HCT116 (cell line): ENCODE data around the gene SMARCA4. TPM values are rescaled to one million over a fixed set of nuclear protein-coding genes. Genes with fewer than 3 reads are reported as not detected.

Experiments used
- ATAC-seq: fragments of 200-7000 bp; cut with Tn5 transposase; 2 replicates; pipeline ENCODE4 v1.9.1; 2020; ENCODE audit warnings: mild to moderate bottlenecking, moderate library complexity
- BruUV-seq: library from RNA; stranded (reverse); fragments of 400-500 nt; replicated peaks from 2 replicates; lab custom pipeline; 2021; lab: Mats Ljungman, UMichigan
- CTCF ChIA-PET: fragments of 300-600 bp; sonication (Branson Sonifier 250); formaldehyde crosslinking; loops from one replicate; lab custom pipeline; 2021; ENCODE audit warnings: antibody characterized with exemption; lab: Charles Lee
- POLR2A ChIA-PET: fragments of 300-600, 350-600 bp; sonication (Branson Sonifier 250); formaldehyde crosslinking; loops from one replicate; lab custom pipeline; 2021; ENCODE audit warnings: antibody characterized with exemption; lab: Charles Lee
- RAD21 ChIA-PET, 2 experiments: fragments of 300-600 bp; sonication (Branson Sonifier 250); formaldehyde crosslinking; loops; one replicate each; lab custom pipeline; 2023; ENCODE audit warnings: low total read pairs in 2 of 2; ENCODE audit not compliant: uncharacterized antibody in 2 of 2, unreplicated experiment in 2 of 2, low non-redundant PET in 1 of 2; lab: Charles Lee
- DNase-seq: peaks from one replicate; pipeline ENCODE4 v3.0.0-alpha.2; 2010; ENCODE audit warnings: low read depth, low spot score
- H2AFZ ChIP-seq: fragments of 200-600 bp; shearing (Covaris generic), sonication (generic); 2 replicates; pipeline ENCODE4 v1.6.1; 2017; ENCODE audit warnings: low read depth, mixed run types, mixed read lengths, antibody characterized with exemption, low read length; ENCODE audit not compliant: poor library complexity, severe bottlenecking
- H3K27ac ChIP-seq: 2 replicates; pipeline ENCODE4 v1.5.1; 2012; ENCODE audit warnings: low read depth, low read length
- H3K27me3 ChIP-seq: fragments of 200-600 bp; sonication (generic); 2 replicates; pipeline ENCODE4 v1.6.1; 2016; ENCODE audit warnings: mixed run types, low read length, mixed read lengths; ENCODE audit not compliant: insufficient read depth
- H3K36me3 ChIP-seq, 2 experiments: fragments of 200-500 bp in 1 of 2; fragments of 200-600 bp in 1 of 2; sonication (Bioruptor generic) in 1 of 2; sonication (generic) in 1 of 2; 2 replicates each; pipeline versions ENCODE4 v1.5.1 to v1.6.1; 2014 to 2016; ENCODE audit warnings: low read length in 2 of 2, inconsistent platforms in 1 of 2, mixed read lengths in 1 of 2, mixed run types in 1 of 2; ENCODE audit not compliant: insufficient read depth in 2 of 2, control insufficient read depth in 1 of 2
- H3K4me1 ChIP-seq, 2 experiments: fragments of 200-600 bp in 1 of 2; sonication (generic) in 1 of 2; 2 replicates each; pipeline versions ENCODE4 v1.5.1 to v1.6.1; 2012 to 2017; ENCODE audit warnings: low read length in 2 of 2, inconsistent platforms in 1 of 2, mild to moderate bottlenecking in 1 of 2, mixed read lengths in 1 of 2, mixed run types in 1 of 2, moderate library complexity in 1 of 2; ENCODE audit not compliant: insufficient read depth in 2 of 2, control insufficient read depth in 1 of 2
- H3K4me2 ChIP-seq: fragments of 200-600 bp; sonication (generic); 2 replicates; pipeline ENCODE4 v1.6.1; 2017; ENCODE audit warnings: mixed run types, low read length, mixed read lengths
- H3K4me3 ChIP-seq, 2 experiments: fragments of 200-600 bp in 1 of 2; sonication (generic) in 1 of 2; replicated peaks in 1 of 2; 2 replicates each; pipeline ENCODE4 v1.5.1; 2011 to 2016; ENCODE audit warnings: low read length in 2 of 2, control low read depth in 1 of 2, low read depth in 1 of 2, mild to moderate bottlenecking in 1 of 2, mixed read lengths in 1 of 2, mixed run types in 1 of 2
- H3K79me2 ChIP-seq: fragments of 200-600 bp; sonication (generic); 2 replicates; pipeline ENCODE4 v1.6.1; 2017; ENCODE audit warnings: mild to moderate bottlenecking, mixed run types, low read length, moderate library complexity, mixed read lengths; ENCODE audit not compliant: insufficient read depth
- H3K9ac ChIP-seq: fragments of 200-600 bp; sonication (generic); 2 replicates; pipeline ENCODE4 v1.6.1; 2016; ENCODE audit warnings: low read length, mixed read lengths
- H3K9me2 ChIP-seq: fragments of 200-600 bp; sonication (generic), shearing (Covaris generic); 2 replicates; pipeline ENCODE4 v1.6.1; 2017; ENCODE audit warnings: mixed run types, mild to moderate bottlenecking, moderate library complexity; ENCODE audit not compliant: insufficient read depth
- H3K9me3 ChIP-seq, 2 experiments: fragments of 200-500 bp in 1 of 2; fragments of 200-600 bp in 1 of 2; sonication (Bioruptor generic) in 1 of 2; sonication (generic) in 1 of 2; 2 replicates each; pipeline ENCODE4 v1.6.1; 2014 to 2017; ENCODE audit warnings: low read length in 2 of 2, mixed read lengths in 2 of 2, inconsistent platforms in 1 of 2, low read depth in 1 of 2, mild to moderate bottlenecking in 1 of 2, mixed run types in 1 of 2, moderate library complexity in 1 of 2; ENCODE audit not compliant: control insufficient read depth in 1 of 2, insufficient read depth in 1 of 2
- H4K20me1 ChIP-seq: fragments of 200-600 bp; sonication (generic), shearing (Covaris generic); 2 replicates; pipeline ENCODE4 v1.6.1; 2017; ENCODE audit warnings: mixed run types, mild to moderate bottlenecking, moderate library complexity; ENCODE audit not compliant: insufficient read depth
- ATF3 ChIP-seq: IDR thresholded peaks from 2 replicates; pipeline ENCODE4 v1.6.1; 2012
- EGR1 ChIP-seq: IDR thresholded peaks from 2 replicates; pipeline ENCODE4 v1.6.1; 2012; ENCODE audit warnings: low read depth
- ELF1 ChIP-seq: IDR thresholded peaks from 2 replicates; pipeline ENCODE4 v1.6.1; 2012; ENCODE audit warnings: low read depth, borderline replicate concordance
- EZH2 ChIP-seq: fragments of 200-600 bp; sonication (generic); IDR thresholded peaks from 2 replicates; pipeline ENCODE4 v1.6.1; 2017; ENCODE audit warnings: antibody characterized with exemption, mixed run types
- FOSL1 ChIP-seq: IDR thresholded peaks from 2 replicates; pipeline ENCODE4 v1.6.1; 2012; ENCODE audit warnings: low read depth
- JUND ChIP-seq: IDR thresholded peaks from 2 replicates; pipeline ENCODE4 v1.6.1; 2012
- SP1 ChIP-seq: IDR thresholded peaks from 2 replicates; pipeline ENCODE4 v1.6.1; 2012; ENCODE audit warnings: low read depth
- ZBTB33 ChIP-seq: IDR thresholded peaks from 2 replicates; pipeline ENCODE4 v1.6.1; 2011; ENCODE audit warnings: mild to moderate bottlenecking, low read length, moderate library complexity; ENCODE audit not compliant: insufficient replicate concordance; ENCODE audit errors: extremely low read depth
- intact Hi-C: fragments of 100-400 bp; cut with micrococcal nuclease; formaldehyde crosslinking; loops from 2 replicates; pipeline ENCODE4 v1.10.0; 2022
- total RNA-seq: library from RNA; stranded (reverse); gene quantifications from one replicate; pipeline ENCODE4 v1.2.1, GENCODE V29; 2021; ENCODE audit not compliant: unreplicated experiment
- TF ChIP-seq, protein P1 (sequence below): IDR thresholded peaks from 2 replicates; pipeline ENCODE4 v1.6.1; 2012; ENCODE audit warnings: low read depth

Gene SMARCA4
- total RNA-seq, 1 experiment from 2014 or later = 116 TPM

DNA sequence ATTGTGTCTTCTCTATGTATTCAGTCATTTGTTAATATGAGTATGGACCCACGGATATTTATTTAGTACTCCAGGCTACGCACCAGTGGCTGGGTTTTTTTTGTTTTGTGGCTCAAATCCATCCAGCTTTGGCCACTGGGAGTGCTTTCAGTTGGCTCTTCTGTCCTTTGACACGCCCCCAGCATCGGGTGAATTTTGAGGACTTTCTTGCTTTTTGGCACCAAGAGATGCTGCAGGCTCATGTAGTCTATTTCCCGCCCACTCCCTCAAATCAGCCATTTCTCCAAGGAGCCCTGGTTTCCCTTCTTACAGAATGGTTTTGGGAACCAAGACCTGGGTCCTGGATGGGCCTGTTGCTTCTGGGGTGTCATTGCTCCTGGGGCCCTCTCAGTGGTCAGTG lies 55.8 kb downstream of the SMARCA4 start:
- ATAC-seq = no peak
- RAD21 ChIA-PET = no interaction called here
- Histone ChIP-seq H3K27me3 (no peaks in the 10 kb centered on the region), H3K4me3 (no peak overlapping the region), H3K79me2 (peaks cover 7% of the 10 kb centered on the region; the same call in 1 of the 2 replicates), H3K36me3 (peaks cover 67% of the 10 kb centered on the region in 2 experiments), H4K20me1 (no peaks in the 10 kb centered on the region), H2AFZ (no peak overlapping the region), H3K9ac (no peak overlapping the region), H3K4me2 (no peak overlapping the region), H3K9me2 (no peaks in the 10 kb centered on the region), H3K4me1 (peaks cover 0 to 6% of the 10 kb centered on the region in 2 experiments; a peak in 1 of 4 replicates), H3K9me3 (no peaks in the 10 kb centered on the region), H3K27ac (no peak overlapping the region)
- DNase-seq = no peak
- POLR2A ChIA-PET = no interaction called here
- CTCF ChIA-PET = no interaction called here
- intact Hi-C loops = no loop called here
- BruUV-seq = no TSS peak
- TF ChIP-seq EZH2 (no peak), JUND (no peak), EGR1 (no peak), SP1 (no peak), FOSL1 (no peak), ZBTB33 (no peak), ELF1 (no peak), ATF3 (no peak)
- TF ChIP-seq, protein P1, sequence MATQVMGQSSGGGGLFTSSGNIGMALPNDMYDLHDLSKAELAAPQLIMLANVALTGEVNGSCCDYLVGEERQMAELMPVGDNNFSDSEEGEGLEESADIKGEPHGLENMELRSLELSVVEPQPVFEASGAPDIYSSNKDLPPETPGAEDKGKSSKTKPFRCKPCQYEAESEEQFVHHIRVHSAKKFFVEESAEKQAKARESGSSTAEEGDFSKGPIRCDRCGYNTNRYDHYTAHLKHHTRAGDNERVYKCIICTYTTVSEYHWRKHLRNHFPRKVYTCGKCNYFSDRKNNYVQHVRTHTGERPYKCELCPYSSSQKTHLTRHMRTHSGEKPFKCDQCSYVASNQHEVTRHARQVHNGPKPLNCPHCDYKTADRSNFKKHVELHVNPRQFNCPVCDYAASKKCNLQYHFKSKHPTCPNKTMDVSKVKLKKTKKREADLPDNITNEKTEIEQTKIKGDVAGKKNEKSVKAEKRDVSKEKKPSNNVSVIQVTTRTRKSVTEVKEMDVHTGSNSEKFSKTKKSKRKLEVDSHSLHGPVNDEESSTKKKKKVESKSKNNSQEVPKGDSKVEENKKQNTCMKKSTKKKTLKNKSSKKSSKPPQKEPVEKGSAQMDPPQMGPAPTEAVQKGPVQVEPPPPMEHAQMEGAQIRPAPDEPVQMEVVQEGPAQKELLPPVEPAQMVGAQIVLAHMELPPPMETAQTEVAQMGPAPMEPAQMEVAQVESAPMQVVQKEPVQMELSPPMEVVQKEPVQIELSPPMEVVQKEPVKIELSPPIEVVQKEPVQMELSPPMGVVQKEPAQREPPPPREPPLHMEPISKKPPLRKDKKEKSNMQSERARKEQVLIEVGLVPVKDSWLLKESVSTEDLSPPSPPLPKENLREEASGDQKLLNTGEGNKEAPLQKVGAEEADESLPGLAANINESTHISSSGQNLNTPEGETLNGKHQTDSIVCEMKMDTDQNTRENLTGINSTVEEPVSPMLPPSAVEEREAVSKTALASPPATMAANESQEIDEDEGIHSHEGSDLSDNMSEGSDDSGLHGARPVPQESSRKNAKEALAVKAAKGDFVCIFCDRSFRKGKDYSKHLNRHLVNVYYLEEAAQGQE = no peak
